HepG2 (cell line): ENCODE measurements around the gene YWHAQ. TPM values are rescaled to one million over a fixed set of nuclear protein-coding genes. Genes with fewer than 3 reads are reported as not detected.

Experiments
- ETS1 ChIP-seq: sonication (generic); formaldehyde crosslinking; IDR thresholded peaks from 2 replicates; pipeline ENCODE4 v1.4.0; 2020; ENCODE audit warnings: missing genetic modification reagents
- FOXK2 ChIP-seq: fragments of 450-650 bp; IDR thresholded peaks from 2 replicates; pipeline ENCODE4 v1.6.1; 2016
- HHEX ChIP-seq: IDR thresholded peaks from 2 replicates; pipeline ENCODE4 v1.6.1; 2016; ENCODE audit warnings: control low read depth
- ISX ChIP-seq: sonication (generic); formaldehyde crosslinking; conservative IDR thresholded peaks from 2 replicates; pipeline ENCODE4 v1.5.0; 2020; ENCODE audit warnings: missing genetic modification reagents
- KMT2B ChIP-seq: IDR thresholded peaks from 2 replicates; pipeline ENCODE4 v1.6.1; 2016; ENCODE audit warnings: missing genetic modification reagents, missing compliant biosample characterization
- MAF1 ChIP-seq: sonication (generic); formaldehyde crosslinking; IDR thresholded peaks from 2 replicates; pipeline ENCODE4 v1.5.0; 2020; ENCODE audit warnings: missing genetic modification reagents, borderline replicate concordance
- PHF8 ChIP-seq: sonication (generic); formaldehyde crosslinking; IDR thresholded peaks from 2 replicates; pipeline ENCODE4 v1.5.0; 2020; ENCODE audit warnings: missing genetic modification reagents
- RBM39 ChIP-seq: fragments of 200-400 bp; formaldehyde crosslinking; IDR thresholded peaks from one replicate; pipeline ENCODE4 v1.6.1; 2018; ENCODE audit warnings: antibody characterized with exemption, mild to moderate bottlenecking, low read depth, low read length; ENCODE audit not compliant: poor library complexity, severe bottlenecking
- RFX5 ChIP-seq: IDR thresholded peaks from 2 replicates; pipeline ENCODE4 v1.6.1; 2011; ENCODE audit warnings: low read depth, low read length, improper control_type of control experiment
- RNF2 ChIP-seq: fragments of 450-650 bp; conservative IDR thresholded peaks from 2 replicates; pipeline ENCODE4 v1.6.1; 2016; ENCODE audit warnings: low read depth
- SRSF4 ChIP-seq: fragments of 200-400 bp; formaldehyde crosslinking; IDR thresholded peaks from one replicate; pipeline ENCODE4 v1.6.1; 2018; ENCODE audit warnings: mild to moderate bottlenecking, low read depth, low read length, moderate library complexity; ENCODE audit not compliant: poor library complexity, severe bottlenecking
- ZNF260 ChIP-seq: sonication (generic); formaldehyde crosslinking; IDR thresholded peaks from 2 replicates; pipeline ENCODE4 v1.4.0; 2020; ENCODE audit warnings: missing genetic modification reagents, low read depth, mild to moderate bottlenecking, borderline replicate concordance
- ZNF503 ChIP-seq: sonication (generic); formaldehyde crosslinking; IDR thresholded peaks from 2 replicates; pipeline ENCODE4 v1.4.0; 2020; ENCODE audit warnings: missing genetic modification reagents
- ZNF577 ChIP-seq: sonication (generic); formaldehyde crosslinking; IDR thresholded peaks from 2 replicates; pipeline ENCODE4 v1.4.0; 2020; ENCODE audit warnings: mild to moderate bottlenecking, low read depth, missing genetic modification reagents, borderline replicate concordance
- polyA plus RNA-seq, 8 experiments: library from polyadenylated mRNA; depleted of rRNA in 3 of 8; stranded (reverse) in 7 of 8; unstranded in 1 of 8; fragments of >200 nt; fragmentation: Illumina TruSeq in 4 of 8; extraction: Trizol in 4 of 8; gene quantifications; 2 replicates each; pipeline versions ENCODE4 v1.2.1 to v1.2.3, GENCODE V29; 2011 to 2016; ENCODE audit warnings: low read depth in 4 of 8, missing spikeins in 1 of 8, mixed read lengths in 1 of 8; ENCODE audit not compliant: insufficient read depth in 1 of 8
- total RNA-seq, 5 experiments: library from RNA; depleted of rRNA; stranded (reverse); fragments of >200 nt; fragmentation: Illumina TruSeq; extraction: Trizol; gene quantifications; 2 replicates each; pipeline ENCODE4 v1.2.3, GENCODE V29; 2016; ENCODE audit warnings: low read depth in 1 of 5
- TF ChIP-seq, protein P1 (sequence below): sonication (generic); formaldehyde crosslinking; IDR thresholded peaks from 2 replicates; pipeline ENCODE4 v1.4.0; 2020; ENCODE audit warnings: missing genetic modification reagents, borderline replicate concordance
- TF ChIP-seq, protein P2 (sequence below): sonication (generic); formaldehyde crosslinking; IDR thresholded peaks from 2 replicates; pipeline ENCODE4 v1.4.0; 2020; ENCODE audit warnings: missing genetic modification reagents
- TF ChIP-seq, protein P3 (sequence below): sonication (generic); formaldehyde crosslinking; IDR thresholded peaks from 2 replicates; pipeline ENCODE4; 2020; ENCODE audit warnings: missing genetic modification reagents, mild to moderate bottlenecking, borderline replicate concordance

YWHAQ gene
- total and polyA plus RNA-seq, 2 of the 13 experiments (the other 11 are each of a cell fraction or from before 2014, with no cell fraction given) = 160 to 304 TPM

- TF ChIP-seq ETS1 (CRISPR knock-in tag) (no peak; the same call in none of the 2 replicates), MAF1 (CRISPR knock-in tag) (no peak; the same call in 1 of the 2 replicates), RBM39 (peak; percentile 93), KMT2B (CRISPR knock-in tag) (peak; percentile 87), SRSF4 (no peak), RFX5 (peak; percentile 49; the same call in 1 of the 2 replicates), ZNF260 (CRISPR knock-in tag) (peak; percentile 19; the same call in 1 of the 2 replicates), HHEX (CRISPR knock-in tag) (no peak), ISX (CRISPR knock-in tag) (no peak; the same call in 1 of the 2 replicates), ZNF577 (CRISPR knock-in tag) (0 out of 2 replicates have a peak, but pooled peaks have one; percentile 35), FOXK2 (no peak), ZNF503 (CRISPR knock-in tag) (peak; percentile 75; the same call in 1 of the 2 replicates), RNF2 (peak; percentile 91), PHF8 (CRISPR knock-in tag) (peak; percentile 99)
- TF ChIP-seq, protein P1, sequence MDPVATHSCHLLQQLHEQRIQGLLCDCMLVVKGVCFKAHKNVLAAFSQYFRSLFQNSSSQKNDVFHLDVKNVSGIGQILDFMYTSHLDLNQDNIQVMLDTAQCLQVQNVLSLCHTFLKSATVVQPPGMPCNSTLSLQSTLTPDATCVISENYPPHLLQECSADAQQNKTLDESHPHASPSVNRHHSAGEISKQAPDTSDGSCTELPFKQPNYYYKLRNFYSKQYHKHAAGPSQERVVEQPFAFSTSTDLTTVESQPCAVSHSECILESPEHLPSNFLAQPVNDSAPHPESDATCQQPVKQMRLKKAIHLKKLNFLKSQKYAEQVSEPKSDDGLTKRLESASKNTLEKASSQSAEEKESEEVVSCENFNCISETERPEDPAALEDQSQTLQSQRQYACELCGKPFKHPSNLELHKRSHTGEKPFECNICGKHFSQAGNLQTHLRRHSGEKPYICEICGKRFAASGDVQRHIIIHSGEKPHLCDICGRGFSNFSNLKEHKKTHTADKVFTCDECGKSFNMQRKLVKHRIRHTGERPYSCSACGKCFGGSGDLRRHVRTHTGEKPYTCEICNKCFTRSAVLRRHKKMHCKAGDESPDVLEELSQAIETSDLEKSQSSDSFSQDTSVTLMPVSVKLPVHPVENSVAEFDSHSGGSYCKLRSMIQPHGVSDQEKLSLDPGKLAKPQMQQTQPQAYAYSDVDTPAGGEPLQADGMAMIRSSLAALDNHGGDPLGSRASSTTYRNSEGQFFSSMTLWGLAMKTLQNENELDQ = no peak
- TF ChIP-seq, protein P2, sequence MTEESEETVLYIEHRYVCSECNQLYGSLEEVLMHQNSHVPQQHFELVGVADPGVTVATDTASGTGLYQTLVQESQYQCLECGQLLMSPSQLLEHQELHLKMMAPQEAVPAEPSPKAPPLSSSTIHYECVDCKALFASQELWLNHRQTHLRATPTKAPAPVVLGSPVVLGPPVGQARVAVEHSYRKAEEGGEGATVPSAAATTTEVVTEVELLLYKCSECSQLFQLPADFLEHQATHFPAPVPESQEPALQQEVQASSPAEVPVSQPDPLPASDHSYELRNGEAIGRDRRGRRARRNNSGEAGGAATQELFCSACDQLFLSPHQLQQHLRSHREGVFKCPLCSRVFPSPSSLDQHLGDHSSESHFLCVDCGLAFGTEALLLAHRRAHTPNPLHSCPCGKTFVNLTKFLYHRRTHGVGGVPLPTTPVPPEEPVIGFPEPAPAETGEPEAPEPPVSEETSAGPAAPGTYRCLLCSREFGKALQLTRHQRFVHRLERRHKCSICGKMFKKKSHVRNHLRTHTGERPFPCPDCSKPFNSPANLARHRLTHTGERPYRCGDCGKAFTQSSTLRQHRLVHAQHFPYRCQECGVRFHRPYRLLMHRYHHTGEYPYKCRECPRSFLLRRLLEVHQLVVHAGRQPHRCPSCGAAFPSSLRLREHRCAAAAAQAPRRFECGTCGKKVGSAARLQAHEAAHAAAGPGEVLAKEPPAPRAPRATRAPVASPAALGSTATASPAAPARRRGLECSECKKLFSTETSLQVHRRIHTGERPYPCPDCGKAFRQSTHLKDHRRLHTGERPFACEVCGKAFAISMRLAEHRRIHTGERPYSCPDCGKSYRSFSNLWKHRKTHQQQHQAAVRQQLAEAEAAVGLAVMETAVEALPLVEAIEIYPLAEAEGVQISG (CRISPR knock-in tag) = peak; percentile 94
- TF ChIP-seq, protein P3, sequence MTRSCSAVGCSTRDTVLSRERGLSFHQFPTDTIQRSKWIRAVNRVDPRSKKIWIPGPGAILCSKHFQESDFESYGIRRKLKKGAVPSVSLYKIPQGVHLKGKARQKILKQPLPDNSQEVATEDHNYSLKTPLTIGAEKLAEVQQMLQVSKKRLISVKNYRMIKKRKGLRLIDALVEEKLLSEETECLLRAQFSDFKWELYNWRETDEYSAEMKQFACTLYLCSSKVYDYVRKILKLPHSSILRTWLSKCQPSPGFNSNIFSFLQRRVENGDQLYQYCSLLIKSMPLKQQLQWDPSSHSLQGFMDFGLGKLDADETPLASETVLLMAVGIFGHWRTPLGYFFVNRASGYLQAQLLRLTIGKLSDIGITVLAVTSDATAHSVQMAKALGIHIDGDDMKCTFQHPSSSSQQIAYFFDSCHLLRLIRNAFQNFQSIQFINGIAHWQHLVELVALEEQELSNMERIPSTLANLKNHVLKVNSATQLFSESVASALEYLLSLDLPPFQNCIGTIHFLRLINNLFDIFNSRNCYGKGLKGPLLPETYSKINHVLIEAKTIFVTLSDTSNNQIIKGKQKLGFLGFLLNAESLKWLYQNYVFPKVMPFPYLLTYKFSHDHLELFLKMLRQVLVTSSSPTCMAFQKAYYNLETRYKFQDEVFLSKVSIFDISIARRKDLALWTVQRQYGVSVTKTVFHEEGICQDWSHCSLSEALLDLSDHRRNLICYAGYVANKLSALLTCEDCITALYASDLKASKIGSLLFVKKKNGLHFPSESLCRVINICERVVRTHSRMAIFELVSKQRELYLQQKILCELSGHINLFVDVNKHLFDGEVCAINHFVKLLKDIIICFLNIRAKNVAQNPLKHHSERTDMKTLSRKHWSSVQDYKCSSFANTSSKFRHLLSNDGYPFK = peak; percentile 87
Measured at GRCh38 chr2:9555297-9556120, 75.3 kb downstream of the YWHAQ start, which contains the start of gene ADAM17 (continued).
